Measurements from ENCODE around the gene CD46.

DNA sequence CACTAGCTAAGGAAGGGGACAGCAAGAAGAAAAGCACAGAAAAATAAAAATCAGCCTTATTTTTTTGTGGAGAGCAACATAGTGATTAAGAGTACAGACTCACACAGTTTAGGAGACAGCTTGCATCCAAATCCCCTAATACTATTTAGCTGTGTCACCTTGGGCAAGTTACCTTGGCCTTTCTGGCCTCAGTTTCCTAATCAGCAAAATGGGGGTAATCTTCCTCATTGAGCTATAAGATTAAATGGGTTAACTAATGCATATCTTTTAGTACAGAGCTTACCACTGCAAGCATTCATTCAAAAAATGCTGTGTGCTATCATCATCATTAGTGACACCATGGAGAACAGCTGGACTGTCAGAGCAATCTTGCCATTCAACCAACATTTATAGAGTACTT, 77.7 kb downstream of the CD46 start:
- no peak for TF ChIP-seq POLR2A (IDR thresholded peaks at IDR 0.05; ENCODE audit: borderline replicate concordance, extremely low read depth, insufficient read depth, insufficient read length)
- no peak for TF ChIP-seq SRF (IDR thresholded peaks at IDR 0.05; ENCODE audit: low read depth)
- TF ChIP-seq, protein P1, sequence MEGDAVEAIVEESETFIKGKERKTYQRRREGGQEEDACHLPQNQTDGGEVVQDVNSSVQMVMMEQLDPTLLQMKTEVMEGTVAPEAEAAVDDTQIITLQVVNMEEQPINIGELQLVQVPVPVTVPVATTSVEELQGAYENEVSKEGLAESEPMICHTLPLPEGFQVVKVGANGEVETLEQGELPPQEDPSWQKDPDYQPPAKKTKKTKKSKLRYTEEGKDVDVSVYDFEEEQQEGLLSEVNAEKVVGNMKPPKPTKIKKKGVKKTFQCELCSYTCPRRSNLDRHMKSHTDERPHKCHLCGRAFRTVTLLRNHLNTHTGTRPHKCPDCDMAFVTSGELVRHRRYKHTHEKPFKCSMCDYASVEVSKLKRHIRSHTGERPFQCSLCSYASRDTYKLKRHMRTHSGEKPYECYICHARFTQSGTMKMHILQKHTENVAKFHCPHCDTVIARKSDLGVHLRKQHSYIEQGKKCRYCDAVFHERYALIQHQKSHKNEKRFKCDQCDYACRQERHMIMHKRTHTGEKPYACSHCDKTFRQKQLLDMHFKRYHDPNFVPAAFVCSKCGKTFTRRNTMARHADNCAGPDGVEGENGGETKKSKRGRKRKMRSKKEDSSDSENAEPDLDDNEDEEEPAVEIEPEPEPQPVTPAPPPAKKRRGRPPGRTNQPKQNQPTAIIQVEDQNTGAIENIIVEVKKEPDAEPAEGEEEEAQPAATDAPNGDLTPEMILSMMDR (IDR thresholded peaks at IDR 0.05 in 2 of 3, conservative IDR thresholded peaks at IDR 0.05 in 1 of 3; ENCODE audit: borderline replicate concordance in 1 of 3, insufficient read depth in 1 of 3, low read depth in 2 of 3, low read length in 2 of 3) = no peak
- TF ChIP-seq, protein P2, sequence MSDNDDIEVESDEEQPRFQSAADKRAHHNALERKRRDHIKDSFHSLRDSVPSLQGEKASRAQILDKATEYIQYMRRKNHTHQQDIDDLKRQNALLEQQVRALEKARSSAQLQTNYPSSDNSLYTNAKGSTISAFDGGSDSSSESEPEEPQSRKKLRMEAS (IDR thresholded peaks at IDR 0.05) = no peak
- no peak for TF ChIP-seq EZH2 (IDR thresholded peaks at IDR 0.05)
- TF ChIP-seq REST (IDR thresholded peaks at IDR 0.05; ENCODE audit: low read depth) = no peak
- no peak for TF ChIP-seq EZH2phosphoT487 (IDR thresholded peaks at IDR 0.05; ENCODE audit: borderline replicate concordance)
- no peak for TF ChIP-seq POLR2AphosphoS5 (IDR thresholded peaks at IDR 0.05; ENCODE audit: low read depth, low read length)
- no peak for TF ChIP-seq TCF7L2 (IDR thresholded peaks at IDR 0.05; ENCODE audit: borderline replicate concordance, extremely low read depth, insufficient read depth, insufficient read length)

Measured in HCT116 (cell line).